Bronchial epithelial cell (primary cell): ENCODE data around the gene WDR36. TPM values are rescaled to one million over a fixed set of nuclear protein-coding genes. Genes with fewer than 3 reads are reported as not detected.

Experiments used
- DNase-seq: peaks from one replicate; pipeline ENCODE4 v3.0.0-alpha.2; 2010; ENCODE audit warnings: low read depth
- FAIRE-seq: peaks from 2 replicates; lab custom pipeline; 2011; peaks lifted over from hg19 to GRCh38; lab: Jason Lieb, UNC
- H3K27me3 ChIP-seq: 2 replicates; pipeline ENCODE4 v1.5.1; 2011; ENCODE audit warnings: low read length; ENCODE audit not compliant: control insufficient read depth, insufficient read depth
- H3K36me3 ChIP-seq: 2 replicates; pipeline ENCODE4 v1.5.1; 2011; ENCODE audit warnings: low read length; ENCODE audit not compliant: control insufficient read depth, insufficient read depth
- H3K4me3 ChIP-seq: 2 replicates; pipeline ENCODE4 v1.5.1; 2011; ENCODE audit warnings: mild to moderate bottlenecking, low read depth, low read length, control low read depth
- CTCF ChIP-seq: IDR thresholded peaks from 2 replicates; pipeline ENCODE4 v1.5.1; 2011; ENCODE audit warnings: mild to moderate bottlenecking, moderate library complexity, low read length, control low read depth, inconsistent platforms; ENCODE audit not compliant: insufficient read depth, severe bottlenecking
- total RNA-seq: library from RNA; depleted of rRNA; stranded (reverse); fragments of >200 nt; gene quantifications from 2 replicates; pipeline ENCODE4 v1.2.1, GENCODE V29; 2014

Gene WDR36
- total RNA-seq, 1 donor from 2014 or later: 55.3 TPM

- DNase-seq: no peak
- Histone ChIP-seq H3K36me3 (peaks cover 12% of the 10 kb centered on the region), H3K4me3 (no peak overlapping the region), H3K27me3 (no peaks in the 10 kb centered on the region)
- no peak for TF ChIP-seq CTCF
- no peak for FAIRE-seq
Observed at GRCh38 chr5:111106320-111106948, 14.3 kb downstream of the WDR36 start.

DNA sequence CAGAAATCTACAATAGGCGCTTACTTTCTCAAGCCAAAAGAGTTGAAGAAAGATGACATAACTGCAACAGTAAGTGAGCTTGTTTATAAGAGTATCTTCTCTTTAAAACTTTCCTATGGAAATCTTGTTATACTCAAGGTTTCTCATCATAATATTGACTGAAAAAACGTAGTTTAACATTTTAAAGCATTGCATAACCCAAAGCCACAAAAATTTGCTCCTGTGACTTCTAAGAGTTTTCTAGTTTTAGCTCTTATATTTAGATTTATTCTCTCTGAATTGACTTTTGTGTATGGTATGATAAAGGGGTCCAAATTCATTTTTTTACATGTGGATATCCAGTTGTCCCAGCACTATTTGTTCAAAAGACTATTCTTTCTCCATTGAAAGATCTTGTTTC lies 15.2 kb downstream of the WDR36 start:
- DNase-seq (no peak), FAIRE-seq (no peak)
- no peak overlapping the region for H3K4me3 ChIP-seq
- peaks cover 14% of the 10 kb centered on the region for H3K36me3 ChIP-seq
- no peak for TF ChIP-seq CTCF
- H3K27me3 ChIP-seq: no peaks in the 10 kb centered on the region

GRCh38 chr5:111111956-111112355 lies 19.8 kb downstream of the WDR36 start:
- H3K4me3 ChIP-seq: no peak overlapping the region
- no peaks in the 10 kb centered on the region for H3K27me3 ChIP-seq
- no peak for TF ChIP-seq CTCF
- DNase-seq (no peak), FAIRE-seq (no peak)
- H3K36me3 ChIP-seq: peaks cover 10% of the 10 kb centered on the region

- TF ChIP-seq CTCF: no peak
- Histone ChIP-seq H3K4me3 (no peak overlapping the region), H3K27me3 (no peaks in the 10 kb centered on the region), H3K36me3 (peaks cover 11% of the 10 kb centered on the region)
- FAIRE-seq (no peak), DNase-seq (no peak)
Observed at GRCh38 chr5:111113678-111114077, 21.5 kb downstream of the WDR36 start.

DNA sequence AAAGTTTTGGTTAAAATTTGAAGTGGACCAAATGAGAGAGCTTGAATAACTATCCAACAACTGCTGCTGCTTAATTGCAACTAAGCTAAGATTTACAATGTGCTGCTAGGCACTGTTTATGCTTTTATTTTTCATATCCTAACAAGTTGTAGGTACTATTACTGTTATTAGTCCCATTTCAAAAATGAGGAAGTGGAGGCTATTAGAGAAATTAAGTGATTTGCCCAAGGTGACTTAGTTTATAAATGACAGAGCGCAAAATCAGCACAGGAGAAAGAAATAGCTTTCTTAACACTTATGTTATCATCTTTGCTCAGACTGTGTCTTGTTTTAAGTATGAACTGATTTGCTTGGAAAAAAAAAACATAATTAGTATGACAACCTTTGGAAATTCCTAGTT lies 23.1 kb downstream of the WDR36 start:
- DNase-seq: no peak
- no peak for FAIRE-seq
- no peaks in the 10 kb centered on the region for H3K27me3 ChIP-seq
- no peak for TF ChIP-seq CTCF
- no peak overlapping the region for H3K4me3 ChIP-seq
- H3K36me3 ChIP-seq: peaks cover 11% of the 10 kb centered on the region

DNA sequence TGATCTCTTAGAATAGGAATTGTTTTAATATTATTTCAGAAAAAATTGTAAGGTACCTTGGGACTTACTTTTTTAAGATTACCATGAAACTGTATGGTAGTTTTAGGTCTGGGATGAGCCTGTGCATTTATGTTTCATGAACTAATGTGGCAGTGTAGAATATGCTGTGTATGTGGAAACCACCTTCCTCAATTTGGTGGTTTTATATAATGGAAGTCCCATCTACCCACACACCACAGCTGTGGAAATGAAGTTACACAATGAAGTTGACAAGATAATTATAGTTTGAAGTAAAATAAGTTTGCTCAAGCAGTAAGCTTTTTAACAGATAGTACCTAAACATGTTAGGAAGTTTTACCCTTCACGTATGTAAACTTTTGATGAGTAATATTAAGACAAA lies 24.4 kb downstream of the WDR36 start:
- FAIRE-seq: no peak
- no peaks in the 10 kb centered on the region for H3K27me3 ChIP-seq

More for the DNA sequence above, 24.4 kb downstream of the WDR36 start:
- TF ChIP-seq CTCF: no peak
- Histone ChIP-seq H3K36me3 (peaks cover 9% of the 10 kb centered on the region), H3K4me3 (no peak overlapping the region)
- no peak for DNase-seq
